ENCODE data around the gene DHRS11.
"Not testable (repeated sequence)": the region's sequence is repeated elsewhere in the genome, so short reads cannot be mapped to it uniquely, and the experiment has no call there.

The DHRS11 gene

DNA sequence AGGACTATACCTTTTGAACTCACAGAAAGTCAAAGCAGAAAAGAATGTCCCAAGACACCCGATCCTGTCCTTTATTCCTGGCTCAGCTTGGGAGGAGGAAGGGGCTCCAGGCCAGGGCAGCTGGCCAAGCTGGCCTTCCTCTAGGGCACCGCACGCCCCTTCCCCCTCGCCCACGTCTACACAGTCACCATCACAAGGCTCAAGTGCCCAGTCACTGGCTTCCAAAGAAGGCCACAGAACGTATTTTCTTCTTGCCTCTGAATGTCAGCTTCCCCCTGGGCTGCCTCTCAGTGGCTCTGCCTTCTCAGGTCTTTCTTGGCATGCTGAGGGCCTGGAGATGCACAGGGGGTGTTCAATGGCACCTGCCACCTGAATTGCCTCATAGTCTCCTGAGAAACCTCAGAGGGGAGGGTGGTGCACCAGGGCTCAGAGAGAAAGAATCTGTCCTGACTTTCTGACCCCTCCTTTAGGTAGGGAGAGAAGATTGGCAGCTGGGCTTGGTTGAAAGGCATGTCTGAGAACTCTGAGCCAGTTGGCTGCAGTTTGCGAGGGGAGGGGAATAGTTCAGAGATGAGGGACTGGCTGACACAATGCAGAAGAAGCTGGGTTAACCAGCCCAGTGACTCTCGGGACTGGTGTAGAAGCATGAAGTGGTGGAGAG is 2.1 kb downstream of the DHRS11 start:
- in situ Hi-C loops (cut with HindIII; ENCODE audit: low sequenced_read_pairs) = no loop called here

DNA sequence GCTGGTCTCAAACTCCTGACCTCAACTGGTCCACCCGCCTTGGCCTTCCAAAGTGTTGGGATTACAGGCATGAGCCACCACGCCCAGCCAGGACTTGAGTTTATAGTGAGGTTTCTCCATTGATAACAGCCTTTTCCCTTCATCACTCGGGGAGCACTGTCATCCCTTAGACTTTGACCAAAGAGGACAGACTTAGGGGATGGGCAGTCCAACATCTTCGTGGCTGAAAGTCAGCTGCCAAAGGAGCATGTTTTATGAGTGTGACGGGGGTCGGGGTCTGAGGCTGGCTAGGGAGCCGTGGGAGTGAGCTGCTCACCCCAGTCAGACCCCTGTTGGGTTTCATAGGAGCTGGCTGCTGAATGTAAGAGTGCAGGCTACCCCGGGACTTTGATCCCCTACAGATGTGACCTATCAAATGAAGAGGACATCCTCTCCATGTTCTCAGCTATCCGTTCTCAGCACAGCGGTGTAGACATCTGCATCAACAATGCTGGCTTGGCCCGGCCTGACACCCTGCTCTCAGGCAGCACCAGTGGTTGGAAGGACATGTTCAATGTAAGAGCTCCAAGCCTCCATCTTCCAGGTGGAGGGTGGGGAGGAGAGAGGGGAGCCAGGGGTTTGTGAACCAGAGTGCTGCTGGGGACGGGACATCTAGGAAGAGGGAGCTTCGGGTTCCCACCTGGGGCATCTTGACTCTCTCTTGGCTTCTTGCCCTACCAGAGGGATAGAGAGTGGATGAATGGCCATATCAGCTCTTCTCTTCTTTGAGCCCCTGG is 3.1 kb downstream of the DHRS11 start:
- in situ Hi-C loops (cut with HindIII; ENCODE audit: low sequenced_read_pairs) = no loop called here

DNA sequence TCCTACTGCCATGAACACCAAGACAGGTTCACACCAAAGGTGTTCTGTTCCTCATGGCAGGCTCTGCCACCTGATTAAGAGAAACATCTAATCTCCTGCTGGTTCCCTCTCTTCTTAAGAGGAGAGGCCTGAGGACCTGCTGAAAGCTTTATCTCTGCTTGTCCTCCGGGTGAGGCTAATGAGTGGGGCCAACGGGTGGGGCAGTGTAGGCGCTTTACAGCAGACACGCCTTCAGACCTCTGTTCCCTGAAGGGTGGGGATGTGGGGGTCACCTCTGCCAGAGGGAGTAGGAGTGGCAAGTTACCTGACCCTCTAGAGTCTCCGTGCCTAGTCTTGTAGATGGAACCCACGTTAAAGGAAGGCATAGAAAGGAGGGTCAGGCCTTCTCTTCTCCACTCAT is 5.5 kb downstream of the DHRS11 start:
- in situ Hi-C loops (cut with HindIII; ENCODE audit: low sequenced_read_pairs) = no loop called here

DNA sequence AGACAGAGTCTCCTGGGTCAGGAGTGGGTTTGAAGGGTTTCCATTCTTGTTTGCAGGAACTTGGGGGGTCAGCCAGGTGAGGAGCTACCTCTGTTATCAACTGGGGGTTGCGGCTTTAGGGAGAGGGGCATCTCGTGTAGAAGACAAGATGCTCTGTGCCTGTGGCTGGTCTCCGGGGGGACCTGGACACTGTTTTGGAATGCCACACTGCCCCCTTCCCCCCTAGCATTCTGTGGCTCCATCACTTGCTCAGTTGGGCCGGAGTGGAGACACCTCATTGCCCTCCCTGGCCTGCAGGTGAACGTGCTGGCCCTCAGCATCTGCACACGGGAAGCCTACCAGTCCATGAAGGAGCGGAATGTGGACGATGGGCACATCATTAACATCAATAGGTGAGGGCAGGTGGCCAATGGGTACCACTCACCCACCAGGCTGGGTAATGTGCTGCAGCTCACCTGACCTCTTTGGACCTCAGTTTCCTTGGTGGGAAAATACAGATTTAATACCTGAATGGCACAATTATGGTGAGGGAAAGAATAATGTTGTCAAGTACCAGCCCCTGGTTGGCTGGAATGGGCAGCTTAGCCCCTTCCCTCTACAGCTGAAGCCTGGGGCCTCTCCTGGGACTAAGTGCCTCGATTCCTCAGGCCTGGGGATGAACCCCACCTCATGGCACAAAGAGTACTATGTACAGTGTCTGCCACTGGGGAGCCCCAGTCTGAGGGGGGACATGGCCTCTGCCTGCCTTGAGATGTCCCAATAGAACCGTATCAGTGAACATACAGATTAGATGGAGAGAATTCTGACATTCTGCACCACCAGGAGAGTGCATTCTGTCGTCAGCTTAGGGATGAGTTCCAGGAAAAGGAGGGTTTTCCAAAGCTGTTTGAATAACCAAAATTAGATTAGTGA is 6.4 kb downstream of the DHRS11 start:
- in situ Hi-C loops (cut with HindIII; ENCODE audit: low sequenced_read_pairs) = no loop called here

DNA sequence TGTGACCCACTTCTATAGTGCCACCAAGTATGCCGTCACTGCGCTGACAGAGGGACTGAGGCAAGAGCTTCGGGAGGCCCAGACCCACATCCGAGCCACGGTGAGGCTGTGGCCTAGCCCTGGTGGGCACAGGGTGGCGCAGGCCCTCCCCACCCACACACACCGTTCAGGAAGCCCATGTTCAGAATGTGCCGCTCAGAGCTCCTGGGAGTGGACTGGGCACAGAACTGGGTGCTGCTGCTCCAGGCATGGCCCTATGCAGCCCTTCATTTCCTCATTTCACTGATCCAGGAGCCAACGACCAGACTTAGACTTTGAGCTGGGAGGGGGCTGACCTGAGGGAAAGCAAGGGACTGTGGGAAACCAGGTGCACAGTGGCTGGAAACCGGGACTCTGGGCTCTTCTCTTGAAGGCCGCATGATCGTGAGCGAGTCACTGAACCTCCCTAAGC is 7.3 kb downstream of the DHRS11 start:
- in situ Hi-C loops (cut with HindIII; ENCODE audit: low sequenced_read_pairs) = no loop called here

DNA sequence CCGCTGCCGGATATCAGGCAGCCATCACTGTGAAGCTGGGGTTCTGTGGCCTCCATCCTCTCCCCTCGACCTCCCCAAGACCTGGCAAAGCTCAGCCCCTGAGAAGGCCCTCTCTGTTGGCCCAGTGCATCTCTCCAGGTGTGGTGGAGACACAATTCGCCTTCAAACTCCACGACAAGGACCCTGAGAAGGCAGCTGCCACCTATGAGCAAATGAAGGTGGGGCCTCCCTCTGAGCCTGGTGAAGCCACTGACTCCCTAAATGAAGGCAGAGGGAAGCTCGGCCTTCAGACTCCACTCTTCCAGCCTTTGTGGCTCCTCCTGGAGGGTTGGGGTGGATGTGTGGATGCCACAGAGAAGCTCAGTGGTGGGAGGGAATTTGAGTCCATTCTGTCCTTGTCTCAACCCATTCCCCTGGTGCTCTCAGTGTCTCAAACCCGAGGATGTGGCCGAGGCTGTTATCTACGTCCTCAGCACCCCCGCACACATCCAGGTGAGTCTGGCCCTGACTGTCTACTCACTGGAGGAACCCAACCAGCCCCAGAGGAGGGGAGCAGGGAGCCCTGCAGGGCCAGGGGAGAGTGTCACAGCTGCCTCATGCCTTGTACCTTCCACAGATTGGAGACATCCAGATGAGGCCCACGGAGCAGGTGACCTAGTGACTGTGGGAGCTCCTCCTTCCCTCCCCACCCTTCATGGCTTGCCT is 8.0 kb downstream of the DHRS11 start:
- in situ Hi-C loops (cut with HindIII; ENCODE audit: low sequenced_read_pairs) = no loop called here

DNA sequence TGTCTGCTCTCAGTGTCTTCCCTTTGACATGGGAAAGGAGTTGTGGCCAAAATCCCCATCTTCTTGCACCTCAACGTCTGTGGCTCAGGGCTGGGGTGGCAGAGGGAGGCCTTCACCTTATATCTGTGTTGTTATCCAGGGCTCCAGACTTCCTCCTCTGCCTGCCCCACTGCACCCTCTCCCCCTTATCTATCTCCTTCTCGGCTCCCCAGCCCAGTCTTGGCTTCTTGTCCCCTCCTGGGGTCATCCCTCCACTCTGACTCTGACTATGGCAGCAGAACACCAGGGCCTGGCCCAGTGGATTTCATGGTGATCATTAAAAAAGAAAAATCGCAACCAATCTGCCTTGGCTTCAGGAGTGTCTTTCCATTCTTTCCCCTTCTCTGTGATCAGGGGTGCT is 8.8 kb downstream of the DHRS11 start:
- in situ Hi-C loops (cut with HindIII; ENCODE audit: low sequenced_read_pairs) = no loop called here

DNA sequence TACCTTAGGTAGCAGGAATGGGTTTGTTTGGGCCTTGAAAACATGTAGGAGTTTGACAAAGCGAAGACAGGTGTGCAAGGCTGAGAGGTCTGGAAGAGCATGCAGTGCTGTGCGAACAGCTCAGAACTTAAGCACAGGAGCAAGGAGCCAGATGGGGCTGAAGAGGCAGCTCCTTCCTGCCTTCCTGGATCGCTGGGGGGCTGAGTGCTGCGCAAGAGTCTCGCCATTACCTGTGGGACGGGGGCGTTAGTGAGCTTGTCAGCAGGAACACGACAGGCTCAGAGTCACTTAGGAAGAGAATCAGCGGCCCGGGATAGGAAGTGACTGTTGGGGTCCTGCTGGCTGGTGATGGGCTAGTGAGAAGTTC is 9.2 kb downstream of the DHRS11 start:
- in situ Hi-C loops (cut with HindIII; ENCODE audit: low sequenced_read_pairs) = no loop called here

DNA sequence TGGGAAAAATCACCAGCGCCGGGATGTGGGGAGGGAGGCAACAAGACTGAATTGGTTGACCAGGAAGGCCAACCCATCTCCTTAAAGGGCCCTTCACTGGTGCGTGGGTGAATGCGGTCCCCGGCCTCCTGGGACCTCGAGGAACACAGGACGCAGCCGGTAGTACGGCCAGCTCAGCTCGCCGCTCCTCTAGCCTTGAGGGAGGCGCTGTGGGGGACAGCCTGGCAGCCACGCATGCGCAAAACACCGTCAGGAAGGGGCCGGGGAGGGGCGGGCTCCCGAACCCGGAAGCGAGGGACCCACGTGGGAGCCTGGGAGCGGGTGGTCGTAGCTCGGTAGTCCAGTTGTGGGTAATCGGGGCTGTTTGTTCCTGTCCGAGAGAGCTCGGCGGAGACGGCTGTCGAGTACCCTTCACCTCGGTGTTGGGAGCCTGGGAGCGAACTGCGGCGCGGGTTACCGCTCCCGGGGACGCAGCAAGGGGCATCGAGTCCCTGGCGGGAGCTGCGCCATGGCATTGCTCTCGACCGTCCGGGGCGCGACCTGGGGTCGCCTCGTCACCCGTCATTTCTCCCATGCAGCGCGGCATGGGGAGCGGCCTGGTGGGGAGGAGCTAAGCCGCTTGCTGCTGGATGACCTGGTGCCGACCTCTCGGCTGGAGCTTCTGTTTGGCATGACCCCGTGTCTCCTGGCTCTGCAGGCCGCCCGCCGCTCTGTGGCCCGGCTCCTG is 9.8 kb downstream of the DHRS11 start, which contains the start of gene MRM1:
Gene MRM1, plus strand, starts transcription at position 281 of the 727 bp plus-strand sequence. Its CDS starts 228 bp downstream, at position 509.
- in situ Hi-C loops (cut with HindIII; ENCODE audit: low sequenced_read_pairs) = no loop called here

DNA sequence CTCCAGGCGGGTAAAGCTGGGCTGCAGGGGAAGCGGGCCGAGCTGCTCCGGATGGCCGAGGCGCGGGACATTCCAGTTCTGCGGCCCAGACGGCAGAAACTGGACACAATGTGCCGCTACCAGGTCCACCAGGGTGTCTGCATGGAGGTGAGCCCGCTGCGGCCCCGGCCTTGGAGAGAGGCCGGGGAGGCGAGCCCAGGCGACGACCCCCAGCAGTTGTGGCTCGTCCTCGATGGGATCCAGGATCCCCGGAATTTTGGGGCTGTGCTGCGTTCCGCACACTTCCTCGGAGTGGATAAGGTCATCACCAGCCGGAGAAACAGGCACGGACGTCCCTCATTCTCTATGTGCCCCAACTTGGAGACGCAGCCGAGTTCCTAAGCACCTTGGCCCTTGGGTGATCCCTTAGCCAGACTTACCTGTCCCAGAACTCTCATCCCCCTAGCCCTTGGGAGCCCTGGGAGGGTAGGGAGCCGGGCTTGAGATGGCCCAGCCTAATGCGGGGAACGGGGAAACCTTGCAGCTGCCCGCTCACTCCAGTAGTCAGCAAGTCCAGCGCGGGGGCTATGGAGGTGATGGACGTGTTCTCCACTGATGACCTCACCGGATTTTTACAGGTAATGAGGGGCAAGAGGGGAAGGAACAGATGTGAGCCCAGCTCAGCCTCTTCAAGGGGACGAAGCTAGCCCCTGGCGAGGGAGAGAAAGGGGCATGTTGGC is 10.5 kb downstream of the DHRS11 start:
- in situ Hi-C loops (cut with HindIII; ENCODE audit: low sequenced_read_pairs) = no loop called here

DNA sequence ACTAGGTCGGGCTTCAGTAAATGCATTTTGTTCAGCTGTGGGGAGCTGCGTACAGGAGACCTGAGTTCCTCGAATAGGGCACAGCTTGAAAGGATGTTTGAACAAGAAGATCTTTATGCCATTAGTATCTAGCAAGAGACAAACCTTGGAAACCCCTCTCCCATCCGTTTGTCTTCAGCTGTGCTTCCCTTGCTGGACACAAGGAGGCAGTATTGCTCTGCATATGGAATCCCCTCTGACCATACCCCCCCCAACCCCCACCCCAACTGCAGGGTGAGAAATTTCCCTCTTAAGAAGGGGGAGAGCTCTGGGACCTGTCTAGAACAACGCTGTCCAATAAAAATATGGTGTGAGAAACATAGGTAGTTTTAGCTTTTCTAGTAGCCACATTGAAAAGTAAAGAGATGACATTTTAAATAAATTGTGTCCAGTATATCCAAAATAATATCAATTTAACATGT is 11.3 kb downstream of the DHRS11 start:
- in situ Hi-C loops (cut with HindIII; ENCODE audit: low sequenced_read_pairs) = no loop called here

DNA sequence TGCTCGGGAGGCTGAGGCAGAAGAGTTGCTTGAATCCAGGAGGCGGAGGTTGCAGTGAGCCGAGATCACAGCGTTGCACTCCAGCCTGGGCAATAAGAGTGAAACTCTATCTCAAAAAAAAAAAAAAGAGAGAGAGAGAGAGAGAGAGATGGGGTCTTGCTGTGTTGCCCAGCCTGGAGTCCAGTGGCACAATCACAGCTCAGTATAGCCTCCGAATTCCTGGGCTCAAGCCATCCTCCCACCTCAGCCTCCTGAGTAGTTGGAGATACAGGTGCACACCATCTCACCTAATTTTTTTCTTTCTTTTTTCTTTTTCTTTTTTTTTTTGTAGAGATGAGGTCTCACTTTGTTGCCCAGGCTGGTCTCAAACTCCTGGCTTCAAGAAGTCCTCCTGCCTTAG is 13.3 kb downstream of the DHRS11 start:
- in situ Hi-C loops (cut with HindIII; ENCODE audit: low sequenced_read_pairs) = not testable (repeated sequence)

DNA sequence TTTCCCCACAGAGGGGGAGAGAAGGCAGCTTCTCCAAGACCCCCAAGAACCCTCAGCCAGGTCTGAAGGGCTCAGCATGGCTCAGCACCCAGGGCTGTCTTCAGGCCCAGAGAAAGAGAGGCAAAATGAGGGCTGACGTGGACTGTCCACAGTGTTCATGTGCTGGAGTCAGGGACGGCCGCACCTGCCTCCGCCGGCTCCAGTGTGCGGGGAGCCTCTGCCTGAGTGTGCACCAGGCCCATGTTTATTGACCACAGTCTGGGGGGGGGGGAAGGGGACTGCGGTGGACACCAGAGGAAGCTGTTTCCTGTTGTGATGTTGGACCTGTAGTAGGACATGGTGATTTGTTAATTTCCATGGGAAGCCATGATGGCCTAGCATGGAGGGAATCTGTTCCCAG is 16.6 kb downstream of the DHRS11 start:
- in situ Hi-C loops (cut with HindIII; ENCODE audit: low sequenced_read_pairs) = no loop called here

DNA sequence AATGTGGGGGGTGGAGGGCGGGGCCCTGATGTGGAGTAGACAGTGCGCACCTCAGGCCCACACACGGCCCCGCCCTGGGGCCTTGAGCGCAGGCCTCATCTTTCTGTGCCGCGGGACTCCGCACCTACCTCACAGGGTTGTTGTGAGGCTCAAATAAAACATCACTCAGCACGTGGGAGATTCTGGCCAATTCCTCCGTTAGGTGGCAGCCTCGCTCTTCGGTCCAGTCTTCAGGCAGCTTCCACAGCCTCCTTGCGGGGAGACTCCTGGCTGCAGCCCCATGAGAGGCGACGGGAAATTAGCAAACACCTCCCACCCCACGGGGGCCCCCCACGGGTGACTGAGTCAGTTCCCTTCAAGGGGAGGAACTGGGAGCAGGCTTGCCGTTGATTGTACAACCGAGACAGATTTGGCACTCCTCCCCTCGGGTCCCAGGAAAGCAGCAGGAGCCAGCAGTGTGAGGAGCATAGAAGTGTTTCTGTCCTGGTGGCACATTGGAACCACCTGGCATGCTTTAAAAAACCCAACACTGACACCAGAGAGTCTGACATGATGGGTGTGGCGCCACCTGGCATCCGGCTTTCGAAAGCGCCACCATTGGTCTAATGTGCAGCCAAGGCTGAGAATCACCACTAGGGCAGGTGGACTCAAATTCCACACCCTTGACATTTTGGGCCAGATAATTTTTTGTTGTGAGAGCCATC is 17.3 kb downstream of the DHRS11 start:
- in situ Hi-C loops (cut with HindIII; ENCODE audit: low sequenced_read_pairs) = no loop called here

DNA sequence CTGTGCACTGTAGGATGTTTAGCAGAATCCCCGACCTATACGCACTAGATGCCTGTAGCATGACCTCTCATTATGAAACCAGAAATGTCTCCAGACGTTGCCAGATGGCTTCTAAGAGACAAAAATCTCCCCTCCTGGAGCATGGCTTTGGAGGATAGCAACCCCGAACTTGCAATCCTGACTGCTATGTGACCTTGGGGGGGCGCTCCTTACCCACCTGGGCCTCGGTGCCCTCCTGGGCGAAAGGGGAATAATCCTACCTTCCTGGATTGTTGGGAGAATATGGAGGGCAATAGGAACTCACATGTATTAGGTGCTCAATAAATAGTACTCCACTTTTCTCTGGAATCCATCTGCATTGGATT is 17.8 kb downstream of the DHRS11 start:
- in situ Hi-C loops (cut with HindIII; ENCODE audit: low sequenced_read_pairs) = no loop called here

DNA sequence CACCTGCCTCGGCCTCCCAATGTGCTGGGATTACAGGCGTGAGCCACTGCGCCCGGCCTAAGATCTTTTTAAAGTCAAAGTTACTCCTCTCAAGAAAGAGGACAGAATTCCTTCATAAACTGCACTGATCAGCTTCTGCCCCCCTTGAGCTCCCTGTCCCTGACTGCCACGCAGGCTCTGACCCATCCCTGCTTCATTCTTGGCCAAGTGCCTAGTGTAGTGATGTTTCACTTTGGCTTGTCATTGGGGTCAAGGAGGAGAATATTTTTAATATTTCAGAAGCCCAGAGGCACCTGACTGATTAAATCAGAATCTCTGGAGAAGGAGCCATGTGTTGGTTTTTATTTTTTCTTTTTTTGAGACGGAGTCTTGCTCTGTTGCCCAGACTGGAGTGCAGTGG is 18.8 kb downstream of the DHRS11 start:
- in situ Hi-C loops (cut with HindIII; ENCODE audit: low sequenced_read_pairs) = no loop called here

DNA sequence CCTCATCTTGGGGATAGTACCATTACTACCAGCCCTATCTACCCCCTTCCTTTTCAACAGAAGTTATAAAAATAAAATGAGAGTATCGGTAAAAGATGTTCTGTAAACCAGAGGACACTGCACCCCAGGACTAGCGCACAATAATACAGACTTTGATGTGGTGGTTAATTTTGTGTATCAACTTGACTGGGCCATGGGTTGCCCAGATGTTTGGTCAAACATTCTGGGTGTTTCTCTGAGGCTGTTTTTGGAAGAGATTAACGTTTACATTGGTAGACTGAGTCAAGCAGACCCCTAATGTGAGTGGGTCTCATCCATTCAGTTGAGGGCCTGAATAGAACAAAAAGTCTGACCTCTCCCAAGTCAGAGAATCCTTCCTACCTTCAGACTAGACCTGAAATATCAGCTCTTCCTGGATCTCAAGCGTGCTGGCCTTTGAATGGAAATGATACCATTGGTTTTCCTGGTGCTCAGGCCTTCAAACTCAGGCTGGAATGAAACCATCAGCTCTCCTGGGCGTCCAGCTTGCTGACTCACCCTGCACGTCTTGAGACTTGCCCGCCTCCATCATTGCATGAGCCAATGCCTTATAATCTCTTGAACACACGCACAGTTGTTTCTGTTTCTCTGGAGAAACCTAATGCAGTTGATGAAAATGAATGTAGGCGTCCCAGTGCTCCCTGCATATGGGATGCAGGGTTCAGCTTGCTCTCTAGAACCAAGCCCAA is 19.8 kb downstream of the DHRS11 start:
- in situ Hi-C loops (cut with HindIII; ENCODE audit: low sequenced_read_pairs) = no loop called here

DNA sequence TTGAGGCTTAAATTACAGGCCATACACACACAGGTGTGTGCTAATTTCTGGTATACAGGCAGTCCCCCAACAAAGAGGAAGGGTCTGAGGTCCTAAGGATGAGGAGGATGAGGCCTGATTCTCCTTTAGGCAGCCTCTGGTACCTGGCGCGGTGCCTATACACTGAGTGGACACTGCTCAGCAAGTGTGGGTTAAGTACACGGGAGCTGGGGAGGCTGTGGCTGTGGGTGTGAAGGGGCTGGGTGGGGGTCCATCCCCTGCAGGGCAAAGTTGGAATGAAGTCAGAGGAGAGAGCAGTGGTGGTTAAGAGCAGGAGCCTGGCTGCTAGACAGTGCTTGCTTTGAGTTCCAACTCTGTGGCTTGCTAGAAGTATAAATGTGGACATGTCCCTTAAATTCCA is 20.6 kb downstream of the DHRS11 start:
- in situ Hi-C loops (cut with HindIII; ENCODE audit: low sequenced_read_pairs) = no loop called here
